Choroid plexus epithelial cell (primary cell): Measurements from ENCODE around the gene ZWILCH.

Experiments used
- DNase-seq: peaks from one replicate; pipeline ENCODE4 v3.0.0-alpha.2; 2010; ENCODE audit warnings: low read depth
- H3K4me3 ChIP-seq: 2 replicates; pipeline ENCODE4 v1.5.1; 2011; ENCODE audit warnings: low read depth, mild to moderate bottlenecking, control low read depth, low read length, moderate library complexity
- CTCF ChIP-seq: conservative IDR thresholded peaks from 2 replicates; pipeline ENCODE4 v1.5.1; 2011; ENCODE audit warnings: low read depth, mild to moderate bottlenecking, control low read depth, inconsistent platforms, low read length, moderate library complexity

The ZWILCH gene

GRCh38 chr15:66565741-66566144 is 60.6 kb downstream of the ZWILCH start, which contains the start of gene LCTL:
LCTL (minus strand) TSS chr15:66565998; CDS start chr15:66565365, 633 bp downstream.
- TF ChIP-seq CTCF, result no peak
- DNase-seq, result peak; percentile 68
- no peak within 1 kb of the TSS for H3K4me3 ChIP-seq

GRCh38 chr15:66566963-66567531 is 61.9 kb downstream of the ZWILCH start:
- peak; percentile 75 for TF ChIP-seq CTCF
- DNase-seq, result peak; percentile 85
- no peak overlapping the region for H3K4me3 ChIP-seq

- TF ChIP-seq CTCF, result no peak
- DNase-seq, result no peak
- no peak overlapping the region for H3K4me3 ChIP-seq
Measured at GRCh38 chr15:66567897-66568296, 62.8 kb downstream of the ZWILCH start.

- no peak for TF ChIP-seq CTCF
- no peak overlapping the region for H3K4me3 ChIP-seq
- DNase-seq, result no peak
Measured at GRCh38 chr15:66569461-66570137, 64.5 kb downstream of the ZWILCH start.

- DNase-seq, result no peak
- H3K4me3 ChIP-seq, result no peak overlapping the region
- TF ChIP-seq CTCF, result no peak
Measured at GRCh38 chr15:66570327-66570726, 65.2 kb downstream of the ZWILCH start.

- TF ChIP-seq CTCF, result no peak
Measured at GRCh38 chr15:66570842-66571478, 65.8 kb downstream of the ZWILCH start.

More at GRCh38 chr15:66570842-66571478, 65.8 kb downstream of the ZWILCH start:
- DNase-seq, result no peak
- H3K4me3 ChIP-seq, result no peak overlapping the region
